Progenitor cell of endocrine pancreas (in vitro differentiated cells): ENCODE results near the gene ECHS1. TPM values are rescaled to one million over a fixed set of nuclear protein-coding genes. Genes with fewer than 3 reads are reported as not detected.

ENCODE experiments used
- DNase-seq: peaks from one replicate; pipeline ENCODE4 v3.0.0; 2021; ENCODE audit warnings: low spot score; ENCODE audit not compliant: unreplicated experiment
- H3K27ac Mint-ChIP-seq: 2 replicates; pipeline ENCODE4 v1.8.0; 2021; ENCODE audit warnings: mild to moderate bottlenecking, moderate library complexity, mixed read lengths
- H3K27me3 Mint-ChIP-seq: 2 replicates; pipeline ENCODE4 v1.8.0; 2021; ENCODE audit warnings: mixed read lengths
- H3K36me3 Mint-ChIP-seq: 2 replicates; pipeline ENCODE4 v1.8.0; 2022; ENCODE audit warnings: mixed read lengths; ENCODE audit not compliant: insufficient read depth
- H3K4me1 Mint-ChIP-seq: 2 replicates; pipeline ENCODE4 v1.8.0; 2021; ENCODE audit warnings: low read depth, mixed read lengths
- H3K4me3 Mint-ChIP-seq: 2 replicates; pipeline ENCODE4 v1.8.0; 2021; ENCODE audit warnings: low read depth, mild to moderate bottlenecking, moderate library complexity, mixed read lengths
- H3K9me3 Mint-ChIP-seq: 2 replicates; pipeline ENCODE4 v1.8.0; 2021; ENCODE audit warnings: low read depth, mixed read lengths
- total RNA-seq: library from RNA; stranded (reverse); gene quantifications from 2 replicates; pipeline ENCODE4 v1.2.1, GENCODE V29; 2021
- TF ChIP-seq, protein P1 (sequence below): fragments of 200-600 bp; sonication (generic); IDR thresholded peaks from one replicate; pipeline ENCODE4 v1.5.0; 2021; ENCODE audit warnings: antibody characterized with exemption, mild to moderate bottlenecking; ENCODE audit not compliant: unreplicated experiment

ECHS1 gene
- total RNA-seq, 1 donor from 2014 or later, result 91.4 TPM

DNA sequence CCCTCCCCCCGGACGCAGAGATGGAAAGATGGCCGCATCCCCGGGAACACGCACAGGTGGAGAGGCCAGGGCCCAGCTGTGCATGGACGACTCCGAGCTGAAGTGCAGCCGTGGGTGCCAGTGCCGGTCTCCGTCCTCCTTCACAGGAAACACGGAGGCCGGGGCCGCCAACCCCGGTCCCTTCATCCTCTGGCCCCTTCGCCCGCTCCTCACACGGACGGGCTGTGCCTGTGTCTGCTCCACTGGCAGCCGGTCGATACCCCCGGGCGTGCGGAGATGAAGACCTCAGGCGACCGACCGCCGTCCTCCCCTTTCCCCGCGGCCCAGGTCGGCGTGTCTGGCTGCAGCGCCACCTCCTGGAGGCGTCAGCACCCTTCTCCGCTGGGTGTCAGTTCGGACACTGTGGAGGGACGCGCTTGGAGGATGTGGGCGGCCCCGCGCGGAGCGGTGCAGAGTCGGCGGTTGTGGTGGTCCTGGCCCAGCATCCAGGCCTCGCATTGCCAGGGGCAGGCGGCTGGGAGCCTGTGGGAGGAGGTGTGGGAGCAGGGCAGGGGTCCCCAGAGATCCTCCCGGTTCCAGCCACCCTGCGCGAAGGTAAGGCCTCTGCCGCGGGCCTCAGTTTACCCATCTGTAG is 54.5 kb downstream of the ECHS1 start:
- Mint-ChIP-seq H3K36me3 (peaks cover 2% of the 10 kb centered on the region), H3K4me3 (peak overlapping the region; percentile 47), H3K4me1 (peaks cover 1% of the 10 kb centered on the region), H3K27ac (no peak overlapping the region), H3K9me3 (no peaks in the 10 kb centered on the region), H3K27me3 (peaks cover 21% of the 10 kb centered on the region)
- DNase-seq, result peak; percentile 86
- TF ChIP-seq, protein P1, sequence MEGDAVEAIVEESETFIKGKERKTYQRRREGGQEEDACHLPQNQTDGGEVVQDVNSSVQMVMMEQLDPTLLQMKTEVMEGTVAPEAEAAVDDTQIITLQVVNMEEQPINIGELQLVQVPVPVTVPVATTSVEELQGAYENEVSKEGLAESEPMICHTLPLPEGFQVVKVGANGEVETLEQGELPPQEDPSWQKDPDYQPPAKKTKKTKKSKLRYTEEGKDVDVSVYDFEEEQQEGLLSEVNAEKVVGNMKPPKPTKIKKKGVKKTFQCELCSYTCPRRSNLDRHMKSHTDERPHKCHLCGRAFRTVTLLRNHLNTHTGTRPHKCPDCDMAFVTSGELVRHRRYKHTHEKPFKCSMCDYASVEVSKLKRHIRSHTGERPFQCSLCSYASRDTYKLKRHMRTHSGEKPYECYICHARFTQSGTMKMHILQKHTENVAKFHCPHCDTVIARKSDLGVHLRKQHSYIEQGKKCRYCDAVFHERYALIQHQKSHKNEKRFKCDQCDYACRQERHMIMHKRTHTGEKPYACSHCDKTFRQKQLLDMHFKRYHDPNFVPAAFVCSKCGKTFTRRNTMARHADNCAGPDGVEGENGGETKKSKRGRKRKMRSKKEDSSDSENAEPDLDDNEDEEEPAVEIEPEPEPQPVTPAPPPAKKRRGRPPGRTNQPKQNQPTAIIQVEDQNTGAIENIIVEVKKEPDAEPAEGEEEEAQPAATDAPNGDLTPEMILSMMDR, result peak; percentile 91

DNA sequence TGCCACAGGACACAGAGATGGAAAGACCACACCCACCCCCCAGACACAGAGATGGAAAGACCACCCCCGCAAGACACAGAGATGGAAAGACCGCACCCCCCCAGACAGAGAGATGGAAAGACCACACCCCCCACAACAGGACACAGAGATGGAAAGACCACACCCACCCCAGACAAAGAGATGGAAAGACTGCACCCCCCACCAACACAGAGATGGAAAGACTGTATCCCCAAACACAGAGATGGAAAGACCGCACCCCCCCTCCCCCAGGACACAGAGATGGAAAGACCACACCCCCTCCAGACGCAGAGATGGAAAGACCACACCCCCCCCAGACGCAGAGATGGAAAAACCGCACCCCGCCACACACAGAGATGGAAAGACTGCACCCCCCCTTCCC is 56.4 kb downstream of the ECHS1 start:
- H3K9me3 Mint-ChIP-seq, result no peaks in the 10 kb centered on the region
- TF ChIP-seq, protein P1, result no peak
- DNase-seq, result no peak
- peaks cover 12% of the 10 kb centered on the region for H3K27me3 Mint-ChIP-seq
- no peak overlapping the region for H3K4me3 Mint-ChIP-seq
- H3K4me1 Mint-ChIP-seq, result peaks cover 1% of the 10 kb centered on the region
- no peak overlapping the region for H3K27ac Mint-ChIP-seq
- peaks cover 2% of the 10 kb centered on the region for H3K36me3 Mint-ChIP-seq

DNA sequence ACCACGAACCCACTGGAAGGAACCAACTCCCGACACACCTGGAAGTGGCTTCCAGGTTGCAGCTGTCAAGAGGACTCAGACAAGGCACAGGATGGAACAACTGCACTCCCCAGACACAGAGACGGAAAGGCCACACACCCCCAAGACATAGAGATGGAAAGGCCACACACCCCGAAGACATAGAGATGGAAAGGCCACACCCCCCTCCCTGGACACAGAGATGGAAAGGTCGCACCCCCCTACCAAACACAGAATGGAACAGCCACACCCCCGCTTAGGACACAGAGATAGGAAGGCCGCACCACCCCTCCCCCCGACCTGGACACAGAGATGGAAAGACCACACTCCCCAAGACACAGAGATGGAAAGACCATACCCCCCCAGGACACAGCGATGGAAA is 56.9 kb downstream of the ECHS1 start:
- Mint-ChIP-seq H3K9me3 (no peaks in the 10 kb centered on the region), H3K27ac (no peak overlapping the region), H3K36me3 (peaks cover 4% of the 10 kb centered on the region), H3K4me3 (no peak overlapping the region), H3K4me1 (peaks cover 1% of the 10 kb centered on the region), H3K27me3 (peaks cover 12% of the 10 kb centered on the region)
- no peak for DNase-seq
- TF ChIP-seq, protein P1, result no peak

DNA sequence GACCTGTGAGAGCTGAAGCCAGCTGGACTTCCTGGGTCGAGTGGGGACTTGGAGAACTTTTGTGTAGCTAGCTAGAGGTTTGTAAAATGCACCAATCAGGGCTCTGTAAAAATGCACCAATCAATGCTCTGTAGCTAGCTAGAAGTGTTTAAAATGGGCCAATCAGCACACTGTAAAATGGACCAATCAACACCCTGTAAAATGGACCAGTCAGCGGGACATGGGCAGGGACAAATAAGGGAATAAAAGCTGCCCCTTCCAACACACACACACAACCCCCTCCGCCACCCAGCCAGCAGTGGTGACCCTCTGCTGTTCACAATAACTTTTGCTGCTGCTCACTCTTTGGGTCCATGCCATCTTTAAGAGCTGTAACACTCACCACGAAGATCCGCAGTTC is 57.3 kb downstream of the ECHS1 start:
- Mint-ChIP-seq H3K9me3 (no peaks in the 10 kb centered on the region), H3K27me3 (peaks cover 12% of the 10 kb centered on the region), H3K4me3 (no peak overlapping the region), H3K27ac (no peak overlapping the region), H3K4me1 (peaks cover 1% of the 10 kb centered on the region), H3K36me3 (peaks cover 4% of the 10 kb centered on the region)
- TF ChIP-seq, protein P1, result no peak
- DNase-seq, result no peak

DNA sequence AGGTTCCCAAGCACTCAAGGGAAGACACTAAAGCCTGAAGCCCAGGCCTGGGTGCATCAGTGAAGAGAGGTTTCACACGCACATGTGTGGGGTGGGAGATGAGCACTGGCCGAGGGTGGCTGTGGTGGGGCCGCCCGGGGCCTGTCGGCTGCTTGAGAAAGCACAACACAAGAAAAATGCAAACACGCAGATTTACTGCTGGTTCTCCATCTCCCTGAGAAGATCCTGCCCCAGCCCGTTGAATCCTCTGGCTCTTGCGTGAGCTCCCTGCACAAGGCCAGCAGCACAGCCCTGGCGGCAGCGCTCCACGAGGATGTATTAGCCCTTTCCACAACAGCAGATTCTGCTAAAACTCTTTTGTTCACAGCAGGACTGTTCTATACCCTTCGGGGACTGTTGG is 58.2 kb downstream of the ECHS1 start:
- TF ChIP-seq, protein P1, result no peak
- Mint-ChIP-seq H3K4me1 (peaks cover 1% of the 10 kb centered on the region), H3K36me3 (peaks cover 4% of the 10 kb centered on the region), H3K27ac (no peak overlapping the region), H3K9me3 (no peaks in the 10 kb centered on the region), H3K27me3 (peaks cover 8% of the 10 kb centered on the region), H3K4me3 (no peak overlapping the region)
- DNase-seq, result no peak
